OCI-LY1 (cell line): Measurements from ENCODE around the gene NEU1.
A peak's percentile ranks its signal among the peaks of the same experiment; 100 is the strongest.

ENCODE experiments used
- H2AFZ ChIP-seq: fragments of 200-600 bp; sonication (generic), shearing (Covaris generic); 2 replicates; pipeline ENCODE4 v1.6.0; 2014; ENCODE audit warnings: antibody characterized with exemption, mild to moderate bottlenecking, low read length
- H3F3A ChIP-seq: fragments of 200-600 bp; sonication (generic), shearing (Covaris generic); 2 replicates; pipeline ENCODE4 v1.6.0; 2014; ENCODE audit warnings: mild to moderate bottlenecking, antibody characterized with exemption, low read length, moderate library complexity; ENCODE audit not compliant: insufficient read depth
- H3K27ac ChIP-seq: fragments of 200-600 bp; sonication (generic); 2 replicates; pipeline ENCODE4 v1.5.1; 2014; ENCODE audit warnings: low read length, mixed run types, mild to moderate bottlenecking, low read depth; ENCODE audit not compliant: poor library complexity, severe bottlenecking
- H3K27me3 ChIP-seq: fragments of 200-600 bp; sonication (generic); 2 replicates; pipeline ENCODE4 v1.6.0; 2014; ENCODE audit warnings: antibody characterized with exemption, mild to moderate bottlenecking, low read length, moderate library complexity; ENCODE audit not compliant: insufficient read depth
- H3K36me3 ChIP-seq: fragments of 200-600 bp; sonication (generic); 2 replicates; pipeline ENCODE4 v1.6.1; 2014; ENCODE audit warnings: mild to moderate bottlenecking, antibody characterized with exemption, low read length, moderate library complexity, mixed read lengths; ENCODE audit not compliant: insufficient read depth
- H3K4me1 ChIP-seq: fragments of 200-600 bp; sonication (generic); 2 replicates; pipeline ENCODE4 v1.5.1; 2014; ENCODE audit warnings: mild to moderate bottlenecking, low read length, moderate library complexity; ENCODE audit not compliant: insufficient read depth, severe bottlenecking
- H3K4me2 ChIP-seq: fragments of 200-600 bp; sonication (generic), shearing (Covaris generic); 2 replicates; pipeline ENCODE4 v1.6.1; 2014; ENCODE audit warnings: low read length
- H3K4me3 ChIP-seq: fragments of 200-600 bp; sonication (generic); 2 replicates; pipeline ENCODE4 v1.5.1; 2014; ENCODE audit warnings: low read length, low read depth, mild to moderate bottlenecking, mixed read lengths; ENCODE audit not compliant: poor library complexity, severe bottlenecking
- H3K79me2 ChIP-seq: fragments of 200-600 bp; shearing (Covaris generic); 2 replicates; pipeline ENCODE4 v1.6.1; 2016; ENCODE audit warnings: mixed run types, low read length, mixed read lengths; ENCODE audit not compliant: insufficient read depth
- H3K9ac ChIP-seq: fragments of 200-600 bp; sonication (generic), shearing (Covaris generic); 2 replicates; pipeline ENCODE4 v1.6.1; 2014; ENCODE audit warnings: mild to moderate bottlenecking, low read length, mixed read lengths
- H3K9me2 ChIP-seq: fragments of 200-600 bp; sonication (generic), shearing (Covaris generic); 2 replicates; pipeline ENCODE4 v1.6.1; 2014; ENCODE audit warnings: low read depth, mild to moderate bottlenecking, low read length, mixed read lengths
- H3K9me3 ChIP-seq: fragments of 200-600 bp; shearing (Covaris generic); 2 replicates; pipeline ENCODE4 v1.6.1; 2014; ENCODE audit warnings: low read length, mixed read lengths
- H4K20me1 ChIP-seq: fragments of 200-600 bp; sonication (generic), shearing (Covaris generic); 2 replicates; pipeline ENCODE4 v1.6.0; 2016; ENCODE audit warnings: mild to moderate bottlenecking, low read length; ENCODE audit not compliant: insufficient read depth
- CTCF ChIP-seq: fragments of 200-600 bp; sonication (generic), shearing (Covaris generic); IDR thresholded peaks from 2 replicates; pipeline ENCODE4 v1.5.1; 2017; ENCODE audit warnings: mild to moderate bottlenecking, antibody characterized with exemption, low read length, moderate library complexity, mixed read lengths
- EZH2 ChIP-seq: fragments of 200-600 bp; sonication (generic), shearing (Covaris generic); IDR thresholded peaks from 2 replicates; pipeline ENCODE4 v1.8.0; 2017; ENCODE audit warnings: borderline replicate concordance, mixed run types, mild to moderate bottlenecking, antibody characterized with exemption, low read length, moderate library complexity, mixed read lengths

Gene NEU1

DNA sequence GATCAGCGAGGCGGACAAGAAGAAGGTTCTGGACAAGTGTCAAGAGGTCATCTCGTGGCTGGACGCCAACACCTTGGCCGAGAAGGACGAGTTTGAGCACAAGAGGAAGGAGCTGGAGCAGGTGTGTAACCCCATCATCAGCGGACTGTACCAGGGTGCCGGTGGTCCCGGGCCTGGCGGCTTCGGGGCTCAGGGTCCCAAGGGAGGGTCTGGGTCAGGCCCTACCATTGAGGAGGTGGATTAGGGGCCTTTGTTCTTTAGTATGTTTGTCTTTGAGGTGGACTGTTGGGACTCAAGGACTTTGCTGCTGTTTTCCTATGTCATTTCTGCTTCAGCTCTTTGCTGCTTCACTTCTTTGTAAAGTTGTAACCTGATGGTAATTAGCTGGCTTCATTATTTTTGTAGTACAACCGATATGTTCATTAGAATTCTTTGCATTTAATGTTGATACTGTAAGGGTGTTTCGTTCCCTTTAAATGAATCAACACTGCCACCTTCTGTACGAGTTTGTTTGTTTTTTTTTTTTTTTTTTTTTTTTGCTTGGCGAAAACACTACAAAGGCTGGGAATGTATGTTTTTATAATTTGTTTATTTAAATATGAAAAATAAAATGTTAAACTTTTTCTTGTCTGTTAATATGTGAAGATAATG, 32.9 kb downstream of the NEU1 start:
- no peak for TF ChIP-seq EZH2
- TF ChIP-seq CTCF: peak; percentile 56
- H3K4me1 ChIP-seq: peaks cover 53% of the 10 kb centered on the region
- H3K79me2 ChIP-seq: peaks cover 26% of the 10 kb centered on the region
- peak overlapping the region; percentile 88 for H3K4me2 ChIP-seq
- H3K4me3 ChIP-seq: peak overlapping the region; percentile 75
- peaks cover 16% of the 10 kb centered on the region for H3F3A ChIP-seq
- H3K9me3 ChIP-seq: no peaks in the 10 kb centered on the region
- H3K36me3 ChIP-seq: peaks cover under 1% of the 10 kb centered on the region; the same call in 1 of the 2 replicates
- no peak overlapping the region for H2AFZ ChIP-seq
- H3K27me3 ChIP-seq: no peaks in the 10 kb centered on the region
- peak overlapping the region; percentile 97 for H3K27ac ChIP-seq
- H3K9ac ChIP-seq: peak overlapping the region; percentile 75
- H4K20me1 ChIP-seq: no peaks in the 10 kb centered on the region
- no peaks in the 10 kb centered on the region for H3K9me2 ChIP-seq

GRCh38 chr6:31827286-31828079, 35.1 kb downstream of the NEU1 start, which contains the start of gene HSPA1B:
HSPA1B (plus strand) TSS chr6:31827738; CDS start chr6:31827951, 213 bp downstream.
- H3K27me3 ChIP-seq: no peaks in the 10 kb centered on the region
- H4K20me1 ChIP-seq: no peaks in the 10 kb centered on the region
- H3K4me3 ChIP-seq: peak within 1 kb of the TSS; percentile 62
- no peak for TF ChIP-seq CTCF
- no peak for TF ChIP-seq EZH2
- peaks cover 10% of the 10 kb centered on the region; the same call in 1 of the 2 replicates for H3F3A ChIP-seq
- H3K27ac ChIP-seq: peak within 1 kb of the TSS; percentile 91
- H3K79me2 ChIP-seq: peaks cover 22% of the 10 kb centered on the region
- H3K4me2 ChIP-seq: peak within 1 kb of the TSS; percentile 81
- H3K9me3 ChIP-seq: no peaks in the 10 kb centered on the region
- 0 out of 2 replicates have a peak within 1 kb of the TSS, but pooled peaks have one; percentile 12 for H2AFZ ChIP-seq
- no peaks in the 10 kb centered on the region for H3K9me2 ChIP-seq
- no peaks in the 10 kb centered on the region for H3K36me3 ChIP-seq
- peak within 1 kb of the TSS; percentile 76 for H3K9ac ChIP-seq
- peaks cover 41% of the 10 kb centered on the region for H3K4me1 ChIP-seq

GRCh38 chr6:31826793-31827285, 35.8 kb downstream of the NEU1 start:
- TF ChIP-seq EZH2 (no peak), CTCF (no peak)
- Histone ChIP-seq H3K79me2 (peaks cover 22% of the 10 kb centered on the region), H2AFZ (0 out of 2 replicates have a peak overlapping the region, but pooled peaks have one; percentile 12)

More at GRCh38 chr6:31826793-31827285, 35.8 kb downstream of the NEU1 start:
- H3K9me2 ChIP-seq: no peaks in the 10 kb centered on the region
- H3K9me3 ChIP-seq: no peaks in the 10 kb centered on the region
- H3K27ac ChIP-seq: peak overlapping the region; percentile 91
- peak overlapping the region; percentile 81 for H3K4me2 ChIP-seq
- no peaks in the 10 kb centered on the region for H4K20me1 ChIP-seq
- H3F3A ChIP-seq: peaks cover 6% of the 10 kb centered on the region; the same call in 1 of the 2 replicates
- H3K27me3 ChIP-seq: no peaks in the 10 kb centered on the region
- no peaks in the 10 kb centered on the region for H3K36me3 ChIP-seq
- H3K9ac ChIP-seq: peak overlapping the region; percentile 76
- H3K4me3 ChIP-seq: peak overlapping the region; percentile 62
- H3K4me1 ChIP-seq: peaks cover 41% of the 10 kb centered on the region
